GM10847 (cell line): ENCODE data around the gene MLPH.

Experiments
- POLR2A ChIP-seq: IDR thresholded peaks from 2 replicates; pipeline ENCODE4 v1.6.1; 2011; ENCODE audit not compliant: insufficient read length; ENCODE audit errors: extremely low read depth

The MLPH gene

GRCh38 chr2:237581326-237581725, 94.3 kb downstream of the MLPH start:
- no peak for TF ChIP-seq POLR2A

GRCh38 chr2:237581751-237582746, 95.0 kb downstream of the MLPH start:
- no peak for TF ChIP-seq POLR2A

- no peak for TF ChIP-seq POLR2A
These were observed 96.6 kb downstream of the MLPH start for GRCh38 chr2:237583385-237584295.

GRCh38 chr2:237585590-237586221, 98.7 kb downstream of the MLPH start:
- TF ChIP-seq POLR2A, result no peak

GRCh38 chr2:237588044-237588696, 101.1 kb downstream of the MLPH start:
- no peak for TF ChIP-seq POLR2A

- TF ChIP-seq POLR2A, result no peak
These were observed 103.5 kb downstream of the MLPH start, which contains the start of gene RAB17 for GRCh38 chr2:237590272-237591140. Gene RAB17 (minus strand): TSS chr2:237590734. CDS start chr2:237586154, 4,580 bp downstream.

- TF ChIP-seq POLR2A, result no peak
These were observed 104.3 kb downstream of the MLPH start for GRCh38 chr2:237591141-237591881.

GRCh38 chr2:237592425-237592980, 105.5 kb downstream of the MLPH start:
- TF ChIP-seq POLR2A, result no peak

- no peak for TF ChIP-seq POLR2A
These were observed 106.0 kb downstream of the MLPH start for GRCh38 chr2:237593036-237593435.

- TF ChIP-seq POLR2A, result no peak
These were observed 106.7 kb downstream of the MLPH start for GRCh38 chr2:237593596-237594320.

- no peak for TF ChIP-seq POLR2A
These were observed 107.4 kb downstream of the MLPH start for GRCh38 chr2:237594514-237594871.
